Nephron (organoid): Measurements from ENCODE around the gene ARID3C.

ENCODE experiments used
- H3K27ac Mint-ChIP-seq, 3 experiments: 2 replicates each; pipeline ENCODE4 v1.8.0; 2020; ENCODE audit warnings: mixed read lengths in 3 of 3, mild to moderate bottlenecking in 2 of 3, moderate library complexity in 1 of 3
- H3K27me3 Mint-ChIP-seq: 2 replicates; pipeline ENCODE4 v1.8.0; 2021; ENCODE audit warnings: low read depth, mild to moderate bottlenecking, moderate library complexity, mixed read lengths
- H3K36me3 Mint-ChIP-seq: 2 replicates; pipeline ENCODE4 v1.8.0; 2020; ENCODE audit warnings: low read depth, mixed read lengths
- H3K4me1 Mint-ChIP-seq: 2 replicates; pipeline ENCODE4 v1.8.0; 2020; ENCODE audit warnings: mixed read lengths
- H3K4me3 Mint-ChIP-seq, 3 experiments: 2 replicates each; pipeline ENCODE4 v1.8.0; 2020; ENCODE audit warnings: mild to moderate bottlenecking in 3 of 3, mixed read lengths in 3 of 3, moderate library complexity in 2 of 3
- H3K9me3 Mint-ChIP-seq: 2 replicates; pipeline ENCODE4 v1.8.0; 2020; ENCODE audit warnings: mixed read lengths
- CTCF ChIP-seq, 3 experiments: fragments of 200-600 bp; sonication (generic); IDR thresholded peaks; one replicate each; pipeline ENCODE4 v1.5.0; 2021; ENCODE audit warnings: antibody characterized with exemption in 3 of 3; ENCODE audit not compliant: unreplicated experiment in 3 of 3

ARID3C gene

GRCh38 chr9:34588671-34589635, 39.9 kb downstream of the ARID3C start:
- peak overlapping the region; percentile 88 to 92 (median 90) for H3K4me3 Mint-ChIP-seq

DNA sequence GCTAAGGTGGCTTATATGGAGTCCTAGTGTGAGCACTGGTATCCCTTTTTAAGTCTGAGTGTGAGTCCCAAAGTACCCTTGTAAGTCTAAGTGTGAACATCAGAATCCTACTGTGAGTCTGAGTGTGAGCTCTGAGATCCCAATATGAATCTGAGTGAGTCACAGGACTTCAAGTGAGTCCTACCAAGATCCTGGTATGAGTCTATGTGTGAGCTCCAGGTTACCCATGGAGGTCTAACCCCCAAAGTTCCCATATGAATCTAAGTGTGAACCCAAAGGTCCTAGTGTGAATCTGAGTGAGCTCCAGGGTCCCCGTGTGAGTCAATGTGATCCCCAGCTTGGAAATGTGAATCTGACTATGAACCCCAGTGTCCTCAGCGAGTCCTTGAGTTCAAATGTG, 41.6 kb downstream of the ARID3C start:
- Mint-ChIP-seq H3K27me3 (peaks cover 69% of the 10 kb centered on the region), H3K4me3 (peak overlapping the region; percentile 88 to 92 (median 90)), H3K36me3 (no peaks in the 10 kb centered on the region), H3K4me1 (peaks cover 59% of the 10 kb centered on the region), H3K9me3 (no peaks in the 10 kb centered on the region), H3K27ac (peak overlapping the region in 1 of 3 experiments; percentile 40)
- no peak for TF ChIP-seq CTCF (IDR thresholded peaks at IDR 0.05; ENCODE audit: unreplicated experiment in 3 of 3)

More at GRCh38 chr9:34588671-34589635, 39.9 kb downstream of the ARID3C start:
- Mint-ChIP-seq H3K9me3 (no peaks in the 10 kb centered on the region), H3K27ac (peak overlapping the region; percentile 21 to 77 (median 68)), H3K36me3 (no peaks in the 10 kb centered on the region), H3K4me1 (peaks cover 58% of the 10 kb centered on the region), H3K27me3 (peaks cover 83% of the 10 kb centered on the region)
- TF ChIP-seq CTCF (IDR thresholded peaks at IDR 0.05; ENCODE audit: unreplicated experiment in 3 of 3) = no peak

GRCh38 chr9:34585946-34586669, 42.8 kb downstream of the ARID3C start:
- Mint-ChIP-seq H3K27ac (peak overlapping the region in 2 of 3 experiments; percentile 14 to 78), H3K27me3 (peaks cover 65% of the 10 kb centered on the region), H3K4me1 (peaks cover 63% of the 10 kb centered on the region), H3K4me3 (peak overlapping the region; percentile 88 to 92 (median 90)), H3K9me3 (no peaks in the 10 kb centered on the region), H3K36me3 (no peaks in the 10 kb centered on the region)
- TF ChIP-seq CTCF (IDR thresholded peaks at IDR 0.05; ENCODE audit: unreplicated experiment in 3 of 3) = no peak

DNA sequence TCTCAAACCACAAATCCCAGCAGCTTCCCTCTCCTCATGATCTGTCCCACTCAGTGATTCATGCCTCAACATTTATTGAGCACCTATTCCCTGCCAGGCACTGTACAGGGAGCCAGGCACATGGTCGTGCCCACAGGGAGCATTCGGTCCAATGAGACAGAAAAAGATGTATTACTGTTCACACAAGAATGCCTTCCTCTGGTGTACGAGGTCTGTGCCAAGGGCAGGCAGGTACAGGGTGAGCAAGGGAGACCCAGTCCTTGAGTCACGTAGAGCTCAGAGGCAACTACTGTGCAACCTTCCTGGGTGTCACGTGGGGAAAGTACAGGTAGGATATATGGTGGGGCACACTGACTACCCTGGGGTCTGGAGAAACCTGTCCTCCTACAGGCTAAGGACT, 43.9 kb downstream of the ARID3C start:
- H3K36me3 Mint-ChIP-seq = no peaks in the 10 kb centered on the region
- peaks cover 74% of the 10 kb centered on the region for H3K4me1 Mint-ChIP-seq
- no peaks in the 10 kb centered on the region for H3K9me3 Mint-ChIP-seq
- H3K4me3 Mint-ChIP-seq = no peak overlapping the region
- TF ChIP-seq CTCF (IDR thresholded peaks at IDR 0.05; ENCODE audit: unreplicated experiment in 3 of 3) = no peak
- no peak overlapping the region for H3K27ac Mint-ChIP-seq
- peaks cover 65% of the 10 kb centered on the region for H3K27me3 Mint-ChIP-seq

GRCh38 chr9:34582787-34583186, 46.1 kb downstream of the ARID3C start:
- no peaks in the 10 kb centered on the region for H3K36me3 Mint-ChIP-seq
- H3K9me3 Mint-ChIP-seq = no peaks in the 10 kb centered on the region
- peak overlapping the region in 2 of 3 experiments; percentile 0 to 1 for H3K27ac Mint-ChIP-seq
- H3K4me1 Mint-ChIP-seq = peaks cover 75% of the 10 kb centered on the region
- no peak for TF ChIP-seq CTCF (IDR thresholded peaks at IDR 0.05; ENCODE audit: unreplicated experiment in 3 of 3)
- H3K27me3 Mint-ChIP-seq = peaks cover 61% of the 10 kb centered on the region
- peak overlapping the region in 1 of 3 experiments; percentile 2 for H3K4me3 Mint-ChIP-seq
